Glomerular visceral epithelial cell (primary cell): Measurements from ENCODE around the gene XRCC1.
"Not testable (repeated sequence)": the region's sequence is repeated elsewhere in the genome, so short reads cannot be mapped to it uniquely, and the experiment has no call there.

Experiments
- DNase-seq: peaks from one replicate; pipeline ENCODE4 v3.0.0-alpha.2; 2016; ENCODE audit errors: extremely low spot score

Gene XRCC1

GRCh38 chr19:43600326-43600725, 25.0 kb upstream of the XRCC1 start:
- not testable (repeated sequence) for DNase-seq

- DNase-seq: no peak
These were observed 24.4 kb upstream of the XRCC1 start for GRCh38 chr19:43599635-43600295.

GRCh38 chr19:43598445-43599240, 23.3 kb upstream of the XRCC1 start:
- DNase-seq: no peak

GRCh38 chr19:43597876-43598275, 22.5 kb upstream of the XRCC1 start:
- no peak for DNase-seq

GRCh38 chr19:43596842-43597461, 21.6 kb upstream of the XRCC1 start:
- DNase-seq: peak; percentile 9

- peak; percentile 100 for DNase-seq
These were observed 20.9 kb upstream of the XRCC1 start, which contains the start of the genes IRGQ and ZNF576 for GRCh38 chr19:43595999-43596841. TSS of gene IRGQ (minus strand) at chr19:43596134. CDS start at chr19:43595338, 796 bp downstream. TSS of gene ZNF576 (plus strand) at chr19:43596595. CDS start at chr19:43597109, 514 bp downstream.

GRCh38 chr19:43595605-43595998, 20.3 kb upstream of the XRCC1 start:
- no peak for DNase-seq

- peak; percentile 77 for DNase-seq
These were observed 19.6 kb upstream of the XRCC1 start for GRCh38 chr19:43594710-43595604.

- DNase-seq: no peak
These were observed 18.9 kb upstream of the XRCC1 start for GRCh38 chr19:43594081-43594697.

GRCh38 chr19:43592800-43593350, 17.5 kb upstream of the XRCC1 start:
- no peak for DNase-seq

- DNase-seq: no peak
These were observed 16.8 kb upstream of the XRCC1 start for GRCh38 chr19:43591904-43592772.

- DNase-seq: no peak
These were observed 14.4 kb upstream of the XRCC1 start for GRCh38 chr19:43589678-43590077.

GRCh38 chr19:43589277-43589676, 13.9 kb upstream of the XRCC1 start:
- no peak for DNase-seq

- DNase-seq: not testable (repeated sequence)
These were observed 11.7 kb upstream of the XRCC1 start for GRCh38 chr19:43587029-43587428.

GRCh38 chr19:43586346-43586745, 11.0 kb upstream of the XRCC1 start:
- no peak for DNase-seq

GRCh38 chr19:43584484-43584883, 9.2 kb upstream of the XRCC1 start:
- peak; percentile 56 for DNase-seq

GRCh38 chr19:43582495-43582894, 7.2 kb upstream of the XRCC1 start:
- no peak for DNase-seq

- no peak for DNase-seq
These were observed 6.1 kb upstream of the XRCC1 start for GRCh38 chr19:43581467-43581866.

- no peak for DNase-seq
These were observed 3.5 kb upstream of the XRCC1 start for GRCh38 chr19:43578787-43579186.
